Posterior cingulate gyrus (tissue), 11 donors: Measurements from ENCODE around the gene NR2E1.

Experiments used
- DNase-seq, 10 donors: peaks; one replicate each; pipeline versions ENCODE4 v3.0.0 to v3.0.0-alpha.2; 2020 to 2021; ENCODE audit warnings: mixed read lengths in 3 of 10
- intact Hi-C: fragments of 100-400 bp; cut with DNase I; formaldehyde crosslinking; loops from one replicate; pipeline ENCODE4 v1.15.1; 2023

Gene NR2E1

GRCh38 chr6:108165714-108166663, at the start of gene NR2E1:
NR2E1 (plus strand) TSS chr6:108166022; CDS start chr6:108166766, 744 bp downstream.
- peak in 8 of 10 donors; percentile 29 to 89 (median 59) for DNase-seq

DNA sequence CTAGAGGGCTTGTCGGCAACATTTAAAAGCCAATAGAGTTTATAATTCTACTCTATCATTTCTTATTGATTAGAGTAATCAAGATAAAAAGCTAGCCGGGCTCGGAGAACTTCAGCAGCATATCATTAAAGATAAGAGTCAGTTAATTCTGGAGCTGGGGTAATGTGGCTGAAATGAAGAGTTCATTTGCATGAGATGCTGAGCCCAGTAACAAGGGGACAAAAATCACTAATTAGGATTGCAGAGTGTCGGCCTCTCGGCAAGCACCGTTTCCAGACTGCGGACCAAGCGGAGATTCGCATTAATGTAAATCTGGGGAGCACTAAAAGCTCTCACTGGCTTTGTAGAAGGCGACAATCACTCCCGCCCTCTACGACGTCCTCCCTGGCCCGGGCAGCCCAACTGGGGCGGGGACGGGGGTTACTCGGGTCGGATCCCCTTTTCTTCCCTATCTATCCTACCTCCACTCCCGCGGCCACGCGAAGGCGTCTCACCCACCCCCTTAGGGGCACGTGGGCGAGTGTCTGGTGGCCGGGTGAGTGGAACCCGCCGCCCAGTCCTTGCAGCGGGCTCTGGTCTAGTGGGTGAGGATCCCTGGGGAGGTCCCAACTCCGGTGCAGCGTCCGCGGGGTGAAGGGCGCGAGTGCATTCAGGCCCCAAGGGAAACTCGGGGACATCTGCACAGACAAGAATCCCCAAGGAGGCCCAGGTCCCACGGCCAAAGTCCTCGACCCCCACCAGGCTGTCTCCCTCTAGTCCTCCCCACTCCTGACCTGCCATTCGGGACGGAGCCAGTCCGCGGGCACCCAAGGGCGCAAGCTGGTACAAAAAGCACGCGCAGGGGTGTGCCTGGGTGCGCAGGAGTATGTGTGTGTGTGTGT, 49.0 kb upstream of the NR2E1 start:
- intact Hi-C loops = loop anchor here (5.0 to 10.0 kb wide), 2 partner anchors 51 to 148 kb away; partner anchors contain the start of genes NR2E1 and SNX3
- DNase-seq = peak in 1 of 10 donors; percentile 66

More at GRCh38 chr6:108165714-108166663, at the start of gene NR2E1:
- intact Hi-C loops = loop anchor here (5.0 kb wide), 1 partner anchor 49 kb away; no protein-coding TSS in a partner anchor

- DNase-seq = no peak
- intact Hi-C loops = loop anchor here (5.0 to 10.0 kb wide), 2 partner anchors 50 to 147 kb away; partner anchors contain the start of genes NR2E1 and SNX3
Measured at GRCh38 chr6:108117427-108118358, 48.1 kb upstream of the NR2E1 start.

- intact Hi-C loops = loop anchor here (5.0 to 10.0 kb wide), 2 partner anchors 49 to 146 kb away; partner anchors contain the start of genes NR2E1 and SNX3
- DNase-seq = no peak
Measured at GRCh38 chr6:108118359-108118724, 47.5 kb upstream of the NR2E1 start.

- intact Hi-C loops = loop anchor here (5.0 to 10.0 kb wide), 2 partner anchors 48 to 146 kb away; partner anchors contain the start of genes NR2E1 and SNX3
- DNase-seq = no peak
Measured at GRCh38 chr6:108118810-108119768, 46.7 kb upstream of the NR2E1 start.

- intact Hi-C loops = loop anchor here (5.0 to 10.0 kb wide), 2 partner anchors 48 to 145 kb away; partner anchors contain the start of genes NR2E1 and SNX3
Measured at GRCh38 chr6:108119769-108120141, 46.1 kb upstream of the NR2E1 start.

GRCh38 chr6:108120311-108120710, 45.5 kb upstream of the NR2E1 start:
- intact Hi-C loops = no loop called here
- DNase-seq = peak in 1 of 10 donors; percentile 74

More at GRCh38 chr6:108119769-108120141, 46.1 kb upstream of the NR2E1 start:
- DNase-seq = no peak

- DNase-seq = no peak
- intact Hi-C loops = no loop called here
Measured at GRCh38 chr6:108121612-108122011, 44.2 kb upstream of the NR2E1 start.

DNA sequence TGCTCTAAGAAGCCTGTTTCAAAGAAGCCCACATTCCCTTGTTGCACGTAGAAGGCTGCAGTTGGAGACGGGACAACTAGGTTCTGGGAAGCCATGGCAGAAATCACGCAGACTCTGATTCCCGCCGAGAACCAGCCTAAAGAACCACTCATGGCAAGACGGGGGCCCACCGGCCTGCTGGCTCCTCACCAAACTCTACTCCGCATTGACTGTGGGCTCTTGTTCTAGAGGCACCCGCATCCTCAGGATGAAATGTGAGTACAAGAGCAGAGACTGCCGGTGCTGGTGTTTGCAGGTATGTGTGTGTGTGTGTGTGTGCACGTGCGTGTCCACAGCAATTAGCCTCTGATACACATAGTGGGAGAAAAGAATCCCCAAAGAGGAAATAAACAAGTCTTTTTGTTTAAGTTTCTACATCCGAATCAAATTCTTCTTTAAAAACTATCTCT, 42.3 kb upstream of the NR2E1 start:
- peak in 1 of 10 donors; percentile 63 for DNase-seq
- intact Hi-C loops = no loop called here

GRCh38 chr6:108123946-108124345, 41.9 kb upstream of the NR2E1 start:
- intact Hi-C loops = no loop called here
- no peak for DNase-seq

DNA sequence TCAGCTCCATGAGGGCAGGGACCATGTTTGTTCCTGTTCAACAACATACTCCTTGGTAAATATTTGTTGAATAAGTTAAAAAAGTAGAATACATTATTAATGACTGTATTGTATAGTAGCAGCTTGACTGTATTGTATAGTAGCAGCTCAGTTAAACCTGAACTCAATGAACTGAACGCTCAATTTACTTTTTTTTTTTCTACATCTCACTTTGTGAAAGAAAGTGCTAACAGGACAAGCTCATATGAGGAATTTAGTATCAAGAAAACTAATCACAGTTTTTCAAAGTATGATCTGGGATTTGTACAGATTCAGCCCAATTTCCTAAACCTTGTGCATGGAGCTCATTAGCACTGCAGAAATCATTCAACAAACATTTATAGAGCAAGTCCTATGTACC, 38.8 kb upstream of the NR2E1 start:
- DNase-seq = no peak

GRCh38 chr6:108127826-108128225, 38.0 kb upstream of the NR2E1 start:
- no peak for DNase-seq
- intact Hi-C loops = no loop called here

More for the DNA sequence above, 38.8 kb upstream of the NR2E1 start:
- intact Hi-C loops = no loop called here

DNA sequence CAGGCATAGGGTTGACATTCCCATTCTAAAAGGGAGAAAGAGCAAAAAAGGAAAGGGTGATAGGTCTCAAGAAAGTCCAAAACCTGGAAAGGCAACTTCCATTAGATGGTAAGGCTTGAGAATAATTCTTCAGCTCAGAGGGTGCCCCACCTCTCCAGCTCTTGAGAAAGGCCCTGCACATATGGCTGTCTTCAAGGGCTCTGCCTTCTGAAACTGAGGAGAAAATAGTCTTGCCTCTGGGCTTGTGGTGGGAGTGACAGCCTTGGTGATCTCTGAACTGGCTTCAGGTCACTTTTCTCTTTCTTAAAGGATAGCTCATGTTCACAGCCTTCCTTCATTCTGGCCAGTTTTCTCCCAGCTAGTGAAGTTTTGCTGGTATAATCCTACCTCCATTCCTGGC, 35.6 kb upstream of the NR2E1 start:
- intact Hi-C loops = no loop called here
- no peak for DNase-seq

- intact Hi-C loops = no loop called here
- DNase-seq = no peak
Measured at GRCh38 chr6:108132863-108133262, 33.0 kb upstream of the NR2E1 start.

GRCh38 chr6:108133594-108134179, 32.1 kb upstream of the NR2E1 start:
- intact Hi-C loops = no loop called here
- peak in 7 of 10 donors; percentile 45 to 90 (median 53) for DNase-seq

DNA sequence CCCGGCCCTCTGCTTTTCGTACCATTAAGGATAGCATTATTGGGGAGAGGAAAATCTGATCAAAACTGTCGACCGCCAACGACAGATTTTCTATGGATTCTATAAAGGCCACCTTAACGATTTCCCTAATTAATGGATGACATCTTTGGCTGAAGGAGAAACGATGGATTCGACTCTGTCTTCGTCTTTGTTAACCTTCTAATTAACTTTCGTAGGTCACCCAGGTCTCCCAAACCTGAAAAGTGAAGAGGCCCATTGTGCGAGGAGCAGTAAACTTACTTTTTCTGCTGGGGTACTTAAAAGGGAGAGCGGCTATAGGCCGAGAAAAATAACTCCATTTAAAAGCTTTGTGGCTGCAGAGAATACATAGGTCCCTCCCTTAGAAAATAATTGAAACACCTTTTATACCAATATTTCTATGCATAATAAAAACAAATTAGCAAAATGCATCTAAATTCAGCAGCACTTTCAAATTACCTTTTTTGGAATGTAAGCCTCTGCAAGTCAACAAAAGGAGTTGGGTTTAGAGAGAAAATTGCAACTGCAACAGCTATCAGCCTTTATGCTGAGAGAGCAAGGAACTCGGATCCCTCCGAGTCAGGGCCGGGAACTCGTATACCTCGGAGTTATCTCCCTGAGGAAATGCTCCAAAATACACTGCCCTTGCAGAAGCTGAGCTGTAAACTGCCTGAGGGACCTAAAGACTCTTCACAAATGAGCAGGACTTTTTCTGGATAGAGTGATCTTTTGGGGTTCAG, 31.4 kb upstream of the NR2E1 start:
- no peak for DNase-seq
- intact Hi-C loops = no loop called here

- DNase-seq = no peak
- intact Hi-C loops = no loop called here
Measured at GRCh38 chr6:108142240-108142639, 23.6 kb upstream of the NR2E1 start.
